Liver (tissue), 9 donors: ENCODE results near the gene RINL. TPM values are rescaled to one million over a fixed set of nuclear protein-coding genes. Genes with fewer than 3 reads are reported as not detected.

Experiments
- DNase-seq: peaks from one replicate; pipeline ENCODE4 v3.0.0-alpha.2; 2017; ENCODE audit warnings: low spot score
- H3K27ac ChIP-seq, 2 donors: one replicate each; pipeline ENCODE4 v1.7.0; 2013; ENCODE audit warnings: inconsistent platforms in 2 of 2, low read length in 2 of 2, control low read depth in 1 of 2, low read depth in 1 of 2, mild to moderate bottlenecking in 1 of 2
- H3K27me3 ChIP-seq, 4 donors: one replicate each; pipeline versions ENCODE4 v1.6.1 to v1.7.0; 2013; ENCODE audit warnings: low read length in 3 of 4, inconsistent platforms in 1 of 4, mild to moderate bottlenecking in 1 of 4, moderate library complexity in 1 of 4; ENCODE audit not compliant: control insufficient read depth in 4 of 4, insufficient read depth in 4 of 4
- H3K36me3 ChIP-seq, 4 donors: one replicate each; pipeline versions ENCODE4 v1.6.1 to v1.7.0; 2013; ENCODE audit warnings: low read length in 3 of 4, mild to moderate bottlenecking in 3 of 4, low read depth in 1 of 4, moderate library complexity in 1 of 4; ENCODE audit not compliant: control insufficient read depth in 4 of 4, insufficient read depth in 3 of 4
- H3K4me1 ChIP-seq, 4 donors: one replicate each; pipeline versions ENCODE4 v1.6.1 to v1.7.0; 2013; ENCODE audit warnings: low read length in 3 of 4, mild to moderate bottlenecking in 3 of 4, moderate library complexity in 1 of 4; ENCODE audit not compliant: control insufficient read depth in 4 of 4, insufficient read depth in 4 of 4
- H3K4me3 ChIP-seq, 3 donors: one replicate each; pipeline versions ENCODE4 v1.6.1 to v1.7.0; 2013; ENCODE audit warnings: low read length in 3 of 3, control low read depth in 1 of 3, low read depth in 1 of 3, mild to moderate bottlenecking in 1 of 3
- H3K9ac ChIP-seq, 2 donors: one replicate each; pipeline ENCODE4 v1.7.0; 2013; ENCODE audit warnings: low read length in 2 of 2, mild to moderate bottlenecking in 2 of 2, moderate library complexity in 2 of 2, control low read depth in 1 of 2, low read depth in 1 of 2
- H3K9me3 ChIP-seq, 4 donors: one replicate each; pipeline versions ENCODE4 v1.6.1 to v1.7.0; 2013; ENCODE audit warnings: low read length in 3 of 4; ENCODE audit not compliant: control insufficient read depth in 4 of 4
- FOXA1 ChIP-seq: IDR thresholded peaks from 2 replicates; pipeline ENCODE4 v1.6.1; 2016; ENCODE audit warnings: antibody characterized with exemption
- FOXA2 ChIP-seq: IDR thresholded peaks from 2 replicates; pipeline ENCODE4 v1.6.1; 2016; ENCODE audit warnings: antibody characterized with exemption
- GABPA ChIP-seq, 2 donors: IDR thresholded peaks in 1 of 2; conservative IDR thresholded peaks in 1 of 2; 2 replicates each; pipeline ENCODE4 v1.6.1; 2016; ENCODE audit warnings: antibody characterized with exemption in 2 of 2, mild to moderate bottlenecking in 1 of 2, moderate library complexity in 1 of 2
- HNF4A ChIP-seq, 2 donors: conservative IDR thresholded peaks; 2 replicates each; pipeline ENCODE4 v1.6.1; 2016; ENCODE audit warnings: antibody characterized with exemption in 2 of 2, mild to moderate bottlenecking in 2 of 2
- HNF4G ChIP-seq: IDR thresholded peaks from 2 replicates; pipeline ENCODE4 v1.6.1; 2016; ENCODE audit warnings: antibody characterized with exemption
- JUND ChIP-seq, 2 donors: IDR thresholded peaks; 2 replicates each; pipeline ENCODE4 v1.6.1; 2016; ENCODE audit warnings: antibody characterized with exemption in 2 of 2
- NR2F2 ChIP-seq: IDR thresholded peaks from 2 replicates; pipeline ENCODE4 v1.6.1; 2016; ENCODE audit warnings: antibody characterized with exemption
- RAD21 ChIP-seq, 2 donors: IDR thresholded peaks; 2 replicates each; pipeline ENCODE4 v1.6.1; 2016; ENCODE audit warnings: antibody characterized with exemption in 2 of 2, mild to moderate bottlenecking in 2 of 2
- REST ChIP-seq: IDR thresholded peaks from 2 replicates; pipeline ENCODE4 v1.6.1; 2016; ENCODE audit warnings: antibody characterized with exemption, mild to moderate bottlenecking
- RXRA ChIP-seq, 2 donors: IDR thresholded peaks; 2 replicates each; pipeline ENCODE4 v1.6.1; 2017 to 2018; ENCODE audit warnings: antibody characterized with exemption in 2 of 2, mild to moderate bottlenecking in 1 of 2
- SP1 ChIP-seq: IDR thresholded peaks from 2 replicates; pipeline ENCODE4 v1.6.1; 2018; ENCODE audit warnings: antibody characterized with exemption, mild to moderate bottlenecking
- TAF1 ChIP-seq: conservative IDR thresholded peaks from 2 replicates; pipeline ENCODE4 v1.6.1; 2016; ENCODE audit warnings: antibody characterized with exemption, mild to moderate bottlenecking
- YY1 ChIP-seq: IDR thresholded peaks from 2 replicates; pipeline ENCODE4 v1.6.1; 2016; ENCODE audit warnings: antibody characterized with exemption, mild to moderate bottlenecking
- WGBS: extraction: QIAGEN DNeasy Blood & Tissue Kit; methylation state at CpG from one replicate; pipeline ENCODE4 v1.1.7; 2013; 5-methylcytosine and 5-hydroxymethylcytosine counted together
- polyA plus RNA-seq, 2 donors: library from polyadenylated mRNA; stranded (reverse) in 1 of 2; unstranded in 1 of 2; fragments of 200-250 nt in 1 of 2; fragments of >200 nt in 1 of 2; fragmentation: Nextera tagmentation in 1 of 2; extraction: Ambion mirVana in 1 of 2; gene quantifications; one replicate each; pipeline versions ENCODE4 v1.2.1 to v1.2.3, GENCODE V29; 2013 to 2015
- total RNA-seq, 2 donors: library from RNA; depleted of rRNA; stranded (reverse); fragments of >200 nt; gene quantifications; one replicate each; pipeline ENCODE4 v1.2.3, GENCODE V29; 2014
- TF ChIP-seq, protein P1 (sequence below): fragments of 150-350 bp; IDR thresholded peaks from 2 replicates; pipeline ENCODE4 v1.5.1; 2017; ENCODE audit warnings: improper control_type of control experiment, low read depth, low read length; ENCODE audit not compliant: missing input control
- TF ChIP-seq, protein P2 (sequence below): IDR thresholded peaks from 2 replicates; pipeline ENCODE4 v1.6.1; 2016; ENCODE audit warnings: antibody characterized with exemption
- donor health status: healthy.
- donor health status: healthy.
- donor health status: healthy.
- donor health status: healthy.
- donor health status: healthy.

Gene RINL
- total and polyA plus RNA-seq, 4 donors, result 4.9 to 8.7 (median 5.5) TPM

- H3K4me3 ChIP-seq, result no peak overlapping the region
- H3K27ac ChIP-seq, result no peak overlapping the region
- peaks cover 0 to 4% (median 3%) of the 10 kb centered on the region in 4 donors for H3K4me1 ChIP-seq
- TF ChIP-seq RXRA (IDR thresholded peaks at IDR 0.05), result no peak
- TF ChIP-seq RAD21 (IDR thresholded peaks at IDR 0.05), result no peak
- TF ChIP-seq, protein P1, sequence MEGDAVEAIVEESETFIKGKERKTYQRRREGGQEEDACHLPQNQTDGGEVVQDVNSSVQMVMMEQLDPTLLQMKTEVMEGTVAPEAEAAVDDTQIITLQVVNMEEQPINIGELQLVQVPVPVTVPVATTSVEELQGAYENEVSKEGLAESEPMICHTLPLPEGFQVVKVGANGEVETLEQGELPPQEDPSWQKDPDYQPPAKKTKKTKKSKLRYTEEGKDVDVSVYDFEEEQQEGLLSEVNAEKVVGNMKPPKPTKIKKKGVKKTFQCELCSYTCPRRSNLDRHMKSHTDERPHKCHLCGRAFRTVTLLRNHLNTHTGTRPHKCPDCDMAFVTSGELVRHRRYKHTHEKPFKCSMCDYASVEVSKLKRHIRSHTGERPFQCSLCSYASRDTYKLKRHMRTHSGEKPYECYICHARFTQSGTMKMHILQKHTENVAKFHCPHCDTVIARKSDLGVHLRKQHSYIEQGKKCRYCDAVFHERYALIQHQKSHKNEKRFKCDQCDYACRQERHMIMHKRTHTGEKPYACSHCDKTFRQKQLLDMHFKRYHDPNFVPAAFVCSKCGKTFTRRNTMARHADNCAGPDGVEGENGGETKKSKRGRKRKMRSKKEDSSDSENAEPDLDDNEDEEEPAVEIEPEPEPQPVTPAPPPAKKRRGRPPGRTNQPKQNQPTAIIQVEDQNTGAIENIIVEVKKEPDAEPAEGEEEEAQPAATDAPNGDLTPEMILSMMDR, result no peak
- TF ChIP-seq FOXA1, result no peak
- TF ChIP-seq NR2F2, result no peak
- TF ChIP-seq FOXA2, result no peak
- TF ChIP-seq JUND (IDR thresholded peaks at IDR 0.05), result no peak
- TF ChIP-seq REST, result no peak
- TF ChIP-seq YY1, result no peak
- TF ChIP-seq HNF4G, result no peak
- no peak for TF ChIP-seq SP1
- TF ChIP-seq, protein P2, sequence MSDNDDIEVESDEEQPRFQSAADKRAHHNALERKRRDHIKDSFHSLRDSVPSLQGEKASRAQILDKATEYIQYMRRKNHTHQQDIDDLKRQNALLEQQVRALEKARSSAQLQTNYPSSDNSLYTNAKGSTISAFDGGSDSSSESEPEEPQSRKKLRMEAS, result no peak
- TF ChIP-seq TAF1, result no peak
- no peak for TF ChIP-seq GABPA (IDR thresholded peaks at IDR 0.05 in 1 of 2, conservative IDR thresholded peaks at IDR 0.05 in 1 of 2)
- H3K9me3 ChIP-seq, result no peaks in the 10 kb centered on the region
- DNase-seq, result no peak
- no peak overlapping the region for H3K9ac ChIP-seq
- peaks cover 2 to 24% (median 18%) of the 10 kb centered on the region in 4 donors for H3K36me3 ChIP-seq
- H3K27me3 ChIP-seq, result no peaks in the 10 kb centered on the region
- WGBS, result 96% methylated on average over 8 of the region's 8 CpGs
Measured at GRCh38 chr19:38889803-38890202, 11.7 kb upstream of the RINL start.

GRCh38 chr19:38888876-38889275 is 10.8 kb upstream of the RINL start:
- 93% methylated on average over 17 of the region's 17 CpGs for WGBS
- H3K9ac ChIP-seq, result no peak overlapping the region

More at GRCh38 chr19:38888876-38889275, 10.8 kb upstream of the RINL start:
- H3K36me3 ChIP-seq, result peaks cover 2 to 24% (median 18%) of the 10 kb centered on the region in 4 donors
- no peak for DNase-seq
- H3K9me3 ChIP-seq, result no peaks in the 10 kb centered on the region
- no peaks in the 10 kb centered on the region for H3K27me3 ChIP-seq
- TF ChIP-seq, protein P1, result no peak
- TF ChIP-seq REST (no peak), HNF4A (conservative IDR thresholded peaks at IDR 0.05) (no peak), JUND (IDR thresholded peaks at IDR 0.05) (no peak)
- no peak overlapping the region for H3K27ac ChIP-seq
- H3K4me3 ChIP-seq, result no peak overlapping the region
- H3K4me1 ChIP-seq, result peaks cover 0 to 4% (median 3%) of the 10 kb centered on the region in 4 donors
